HCT116 (cell line): Measurements from ENCODE around the gene CRP. TPM values are rescaled to one million over a fixed set of nuclear protein-coding genes. Genes with fewer than 3 reads are reported as not detected.

Experiments
- ATAC-seq: fragments of 200-7000 bp; cut with Tn5 transposase; 2 replicates; pipeline ENCODE4 v1.9.1; 2020; ENCODE audit warnings: mild to moderate bottlenecking, moderate library complexity
- BruUV-seq: library from RNA; stranded (reverse); fragments of 400-500 nt; replicated peaks from 2 replicates; lab custom pipeline; 2021; lab: Mats Ljungman, UMichigan
- CTCF ChIA-PET: fragments of 300-600 bp; sonication (Branson Sonifier 250); formaldehyde crosslinking; loops from one replicate; lab custom pipeline; 2021; ENCODE audit warnings: antibody characterized with exemption; lab: Charles Lee
- POLR2A ChIA-PET: fragments of 300-600, 350-600 bp; sonication (Branson Sonifier 250); formaldehyde crosslinking; loops from one replicate; lab custom pipeline; 2021; ENCODE audit warnings: antibody characterized with exemption; lab: Charles Lee
- RAD21 ChIA-PET, 2 experiments: fragments of 300-600 bp; sonication (Branson Sonifier 250); formaldehyde crosslinking; loops; one replicate each; lab custom pipeline; 2023; ENCODE audit warnings: low total read pairs in 2 of 2; ENCODE audit not compliant: uncharacterized antibody in 2 of 2, unreplicated experiment in 2 of 2, low non-redundant PET in 1 of 2; lab: Charles Lee
- DNase-seq: peaks from one replicate; pipeline ENCODE4 v3.0.0-alpha.2; 2010; ENCODE audit warnings: low read depth, low spot score
- H2AFZ ChIP-seq: fragments of 200-600 bp; shearing (Covaris generic), sonication (generic); 2 replicates; pipeline ENCODE4 v1.6.1; 2017; ENCODE audit warnings: low read depth, mixed run types, mixed read lengths, antibody characterized with exemption, low read length; ENCODE audit not compliant: poor library complexity, severe bottlenecking
- H3K27ac ChIP-seq: 2 replicates; pipeline ENCODE4 v1.5.1; 2012; ENCODE audit warnings: low read depth, low read length
- H3K27me3 ChIP-seq: fragments of 200-600 bp; sonication (generic); 2 replicates; pipeline ENCODE4 v1.6.1; 2016; ENCODE audit warnings: mixed run types, low read length, mixed read lengths; ENCODE audit not compliant: insufficient read depth
- H3K36me3 ChIP-seq, 2 experiments: fragments of 200-500 bp in 1 of 2; fragments of 200-600 bp in 1 of 2; sonication (Bioruptor generic) in 1 of 2; sonication (generic) in 1 of 2; 2 replicates each; pipeline versions ENCODE4 v1.5.1 to v1.6.1; 2014 to 2016; ENCODE audit warnings: low read length in 2 of 2, inconsistent platforms in 1 of 2, mixed read lengths in 1 of 2, mixed run types in 1 of 2; ENCODE audit not compliant: insufficient read depth in 2 of 2, control insufficient read depth in 1 of 2
- H3K4me1 ChIP-seq, 2 experiments: fragments of 200-600 bp in 1 of 2; sonication (generic) in 1 of 2; 2 replicates each; pipeline versions ENCODE4 v1.5.1 to v1.6.1; 2012 to 2017; ENCODE audit warnings: low read length in 2 of 2, inconsistent platforms in 1 of 2, mild to moderate bottlenecking in 1 of 2, mixed read lengths in 1 of 2, mixed run types in 1 of 2, moderate library complexity in 1 of 2; ENCODE audit not compliant: insufficient read depth in 2 of 2, control insufficient read depth in 1 of 2
- H3K4me2 ChIP-seq: fragments of 200-600 bp; sonication (generic); 2 replicates; pipeline ENCODE4 v1.6.1; 2017; ENCODE audit warnings: mixed run types, low read length, mixed read lengths
- H3K4me3 ChIP-seq, 2 experiments: fragments of 200-600 bp in 1 of 2; sonication (generic) in 1 of 2; replicated peaks in 1 of 2; 2 replicates each; pipeline ENCODE4 v1.5.1; 2011 to 2016; ENCODE audit warnings: low read length in 2 of 2, control low read depth in 1 of 2, low read depth in 1 of 2, mild to moderate bottlenecking in 1 of 2, mixed read lengths in 1 of 2, mixed run types in 1 of 2
- H3K79me2 ChIP-seq: fragments of 200-600 bp; sonication (generic); 2 replicates; pipeline ENCODE4 v1.6.1; 2017; ENCODE audit warnings: mild to moderate bottlenecking, mixed run types, low read length, moderate library complexity, mixed read lengths; ENCODE audit not compliant: insufficient read depth
- H3K9ac ChIP-seq: fragments of 200-600 bp; sonication (generic); 2 replicates; pipeline ENCODE4 v1.6.1; 2016; ENCODE audit warnings: low read length, mixed read lengths
- H3K9me2 ChIP-seq: fragments of 200-600 bp; sonication (generic), shearing (Covaris generic); 2 replicates; pipeline ENCODE4 v1.6.1; 2017; ENCODE audit warnings: mixed run types, mild to moderate bottlenecking, moderate library complexity; ENCODE audit not compliant: insufficient read depth
- H3K9me3 ChIP-seq, 2 experiments: fragments of 200-500 bp in 1 of 2; fragments of 200-600 bp in 1 of 2; sonication (Bioruptor generic) in 1 of 2; sonication (generic) in 1 of 2; 2 replicates each; pipeline ENCODE4 v1.6.1; 2014 to 2017; ENCODE audit warnings: low read length in 2 of 2, mixed read lengths in 2 of 2, inconsistent platforms in 1 of 2, low read depth in 1 of 2, mild to moderate bottlenecking in 1 of 2, mixed run types in 1 of 2, moderate library complexity in 1 of 2; ENCODE audit not compliant: control insufficient read depth in 1 of 2, insufficient read depth in 1 of 2
- H4K20me1 ChIP-seq: fragments of 200-600 bp; sonication (generic), shearing (Covaris generic); 2 replicates; pipeline ENCODE4 v1.6.1; 2017; ENCODE audit warnings: mixed run types, mild to moderate bottlenecking, moderate library complexity; ENCODE audit not compliant: insufficient read depth
- CBX3 ChIP-seq: IDR thresholded peaks from 2 replicates; pipeline ENCODE4 v1.6.1; 2012; ENCODE audit warnings: low read depth
- CEBPB ChIP-seq: IDR thresholded peaks from 2 replicates; pipeline ENCODE4 v1.6.1; 2012; ENCODE audit warnings: low read depth
- EGR1 ChIP-seq: IDR thresholded peaks from 2 replicates; pipeline ENCODE4 v1.6.1; 2012; ENCODE audit warnings: low read depth
- EZH2 ChIP-seq: fragments of 200-600 bp; sonication (generic); IDR thresholded peaks from 2 replicates; pipeline ENCODE4 v1.6.1; 2017; ENCODE audit warnings: antibody characterized with exemption, mixed run types
- EZH2phosphoT487 ChIP-seq: fragments of 200-600 bp; IDR thresholded peaks from 2 replicates; pipeline ENCODE4 v1.6.1; 2018; ENCODE audit warnings: antibody characterized with exemption, borderline replicate concordance
- FOSL1 ChIP-seq: IDR thresholded peaks from 2 replicates; pipeline ENCODE4 v1.6.1; 2012; ENCODE audit warnings: low read depth
- JUND ChIP-seq: IDR thresholded peaks from 2 replicates; pipeline ENCODE4 v1.6.1; 2012
- MAX ChIP-seq: IDR thresholded peaks from 2 replicates; pipeline ENCODE4 v1.6.1; 2012
- POLR2A ChIP-seq: IDR thresholded peaks from 2 replicates; pipeline ENCODE4 v1.7.0; 2011; ENCODE audit warnings: borderline replicate concordance; ENCODE audit not compliant: insufficient read depth, insufficient read length; ENCODE audit errors: extremely low read depth
- POLR2AphosphoS5 ChIP-seq: IDR thresholded peaks from 2 replicates; pipeline ENCODE4 v1.6.1; 2011; ENCODE audit warnings: mild to moderate bottlenecking, low read depth, low read length, moderate library complexity
- RAD21 ChIP-seq: IDR thresholded peaks from 2 replicates; pipeline ENCODE4 v1.6.1; 2012; ENCODE audit warnings: low read depth, mild to moderate bottlenecking
- SP1 ChIP-seq: IDR thresholded peaks from 2 replicates; pipeline ENCODE4 v1.6.1; 2012; ENCODE audit warnings: low read depth
- SRF ChIP-seq: IDR thresholded peaks from 2 replicates; pipeline ENCODE4 v1.6.1; 2012; ENCODE audit warnings: low read depth
- TCF7L2 ChIP-seq: IDR thresholded peaks from 2 replicates; pipeline ENCODE4 v1.7.0; 2011; ENCODE audit warnings: borderline replicate concordance, inconsistent platforms; ENCODE audit not compliant: insufficient read depth, insufficient read length; ENCODE audit errors: extremely low read depth
- ZFX ChIP-seq: fragments of 450-650 bp; IDR thresholded peaks from 2 replicates; pipeline ENCODE4 v1.6.1; 2017
- ZNF274 ChIP-seq: fragments of 200-500 bp; sonication (Bioruptor generic); IDR thresholded peaks from 2 replicates; pipeline ENCODE4 v1.6.1; 2014; ENCODE audit warnings: mild to moderate bottlenecking, low read depth, low read length, inconsistent platforms
- intact Hi-C: fragments of 100-400 bp; cut with micrococcal nuclease; formaldehyde crosslinking; loops from 2 replicates; pipeline ENCODE4 v1.10.0; 2022
- total RNA-seq: library from RNA; stranded (reverse); gene quantifications from one replicate; pipeline ENCODE4 v1.2.1, GENCODE V29; 2021; ENCODE audit not compliant: unreplicated experiment
- TF ChIP-seq, protein P1 (sequence below): IDR thresholded peaks from 2 replicates; pipeline ENCODE4 v1.6.1; 2011; ENCODE audit warnings: mild to moderate bottlenecking, low read length, moderate library complexity; ENCODE audit not compliant: insufficient replicate concordance; ENCODE audit errors: extremely low read depth
- TF ChIP-seq, protein P2 (sequence below): IDR thresholded peaks from 2 replicates; pipeline ENCODE4 v1.6.1; 2012

CRP gene
- total RNA-seq, 1 experiment from 2014 or later: 1.3 TPM

GRCh38 chr1:159756397-159756796 is 42.0 kb upstream of the CRP start:
- no peaks in the 10 kb centered on the region for H3K79me2 ChIP-seq
- ChIA-PET RAD21 (no interaction called here), POLR2A (no interaction called here), CTCF (no interaction called here)
- no peaks in the 10 kb centered on the region for H3K36me3 ChIP-seq
- BruUV-seq: no TSS peak
- DNase-seq (no peak), ATAC-seq (no peak)
- intact Hi-C loops: no loop called here
- no peak overlapping the region for H3K4me2 ChIP-seq
- H3K9me2 ChIP-seq: no peaks in the 10 kb centered on the region
- no peak overlapping the region for H3K4me3 ChIP-seq
- no peaks in the 10 kb centered on the region for H3K9me3 ChIP-seq
- no peaks in the 10 kb centered on the region for H3K27me3 ChIP-seq
- no peaks in the 10 kb centered on the region for H3K4me1 ChIP-seq
- H4K20me1 ChIP-seq: no peaks in the 10 kb centered on the region
- H2AFZ ChIP-seq: no peak overlapping the region
- TF ChIP-seq EZH2: no peak
- no peak for TF ChIP-seq FOSL1
- TF ChIP-seq, protein P1, sequence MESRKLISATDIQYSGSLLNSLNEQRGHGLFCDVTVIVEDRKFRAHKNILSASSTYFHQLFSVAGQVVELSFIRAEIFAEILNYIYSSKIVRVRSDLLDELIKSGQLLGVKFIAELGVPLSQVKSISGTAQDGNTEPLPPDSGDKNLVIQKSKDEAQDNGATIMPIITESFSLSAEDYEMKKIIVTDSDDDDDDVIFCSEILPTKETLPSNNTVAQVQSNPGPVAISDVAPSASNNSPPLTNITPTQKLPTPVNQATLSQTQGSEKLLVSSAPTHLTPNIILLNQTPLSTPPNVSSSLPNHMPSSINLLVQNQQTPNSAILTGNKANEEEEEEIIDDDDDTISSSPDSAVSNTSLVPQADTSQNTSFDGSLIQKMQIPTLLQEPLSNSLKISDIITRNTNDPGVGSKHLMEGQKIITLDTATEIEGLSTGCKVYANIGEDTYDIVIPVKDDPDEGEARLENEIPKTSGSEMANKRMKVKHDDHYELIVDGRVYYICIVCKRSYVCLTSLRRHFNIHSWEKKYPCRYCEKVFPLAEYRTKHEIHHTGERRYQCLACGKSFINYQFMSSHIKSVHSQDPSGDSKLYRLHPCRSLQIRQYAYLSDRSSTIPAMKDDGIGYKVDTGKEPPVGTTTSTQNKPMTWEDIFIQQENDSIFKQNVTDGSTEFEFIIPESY: no peak
- TF ChIP-seq POLR2A: no peak
- no peak for TF ChIP-seq SRF
- H3K9ac ChIP-seq: no peak overlapping the region
- no peak overlapping the region for H3K27ac ChIP-seq

GRCh38 chr1:159755451-159756007 is 41.1 kb upstream of the CRP start:
- no peaks in the 10 kb centered on the region for H3K4me1 ChIP-seq
- H3K9me3 ChIP-seq: no peaks in the 10 kb centered on the region
- no peaks in the 10 kb centered on the region for H4K20me1 ChIP-seq
- ATAC-seq (no peak), DNase-seq (no peak)
- ChIA-PET POLR2A (no interaction called here), CTCF (no interaction called here), RAD21 (no interaction called here)
- intact Hi-C loops: no loop called here
- no TSS peak for BruUV-seq
- no peaks in the 10 kb centered on the region for H3K79me2 ChIP-seq
- H3K4me3 ChIP-seq: no peak overlapping the region
- H3K4me2 ChIP-seq: no peak overlapping the region
- no peaks in the 10 kb centered on the region for H3K9me2 ChIP-seq
- no peaks in the 10 kb centered on the region for H3K36me3 ChIP-seq
- no peaks in the 10 kb centered on the region for H3K27me3 ChIP-seq
- no peak overlapping the region for H3K9ac ChIP-seq
- H2AFZ ChIP-seq: no peak overlapping the region
- no peak overlapping the region for H3K27ac ChIP-seq
- TF ChIP-seq TCF7L2 (no peak), EGR1 (no peak), POLR2A (no peak), POLR2AphosphoS5 (no peak), MAX (no peak), JUND (no peak), CEBPB (no peak), SRF (no peak), ZNF274 (no peak), ZFX (no peak), CBX3 (no peak), RAD21 (no peak), SP1 (no peak), FOSL1 (no peak), EZH2 (no peak), EZH2phosphoT487 (no peak)
- TF ChIP-seq, protein P2, sequence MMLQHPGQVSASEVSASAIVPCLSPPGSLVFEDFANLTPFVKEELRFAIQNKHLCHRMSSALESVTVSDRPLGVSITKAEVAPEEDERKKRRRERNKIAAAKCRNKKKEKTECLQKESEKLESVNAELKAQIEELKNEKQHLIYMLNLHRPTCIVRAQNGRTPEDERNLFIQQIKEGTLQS: no peak
- TF ChIP-seq, protein P1: no peak
